GM18499 (cell line): Measurements from ENCODE around the gene UNC45A.

Source experiments
- ATAC-seq: cut with Tn5 transposase; IDR thresholded peaks from one replicate; pipeline ENCODE4 v1.9.1; 2021; ENCODE audit warnings: moderate number of reproducible peaks; ENCODE audit not compliant: insufficient read depth, unreplicated experiment

UNC45A gene

DNA sequence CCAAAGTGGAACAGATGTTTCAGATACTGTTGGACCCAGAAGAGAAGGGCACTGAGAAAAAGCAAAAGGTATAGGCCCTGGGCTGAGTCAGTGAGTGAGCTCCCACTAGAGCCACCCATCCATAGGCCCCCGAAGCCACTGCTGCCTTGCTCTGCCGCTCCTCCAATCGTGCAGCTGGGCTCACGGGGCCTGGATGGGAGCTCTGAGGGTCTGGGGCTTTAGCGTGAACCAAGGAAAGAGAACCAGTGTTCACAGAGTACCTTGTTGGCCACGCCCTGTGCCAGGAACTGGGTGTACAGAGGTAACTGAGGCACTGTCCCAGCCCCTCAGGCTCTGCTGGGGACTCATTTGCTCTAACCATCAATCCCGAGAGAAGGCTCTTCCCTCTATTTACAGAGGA lies 4.7 kb downstream of the UNC45A start:
- no peak for ATAC-seq

DNA sequence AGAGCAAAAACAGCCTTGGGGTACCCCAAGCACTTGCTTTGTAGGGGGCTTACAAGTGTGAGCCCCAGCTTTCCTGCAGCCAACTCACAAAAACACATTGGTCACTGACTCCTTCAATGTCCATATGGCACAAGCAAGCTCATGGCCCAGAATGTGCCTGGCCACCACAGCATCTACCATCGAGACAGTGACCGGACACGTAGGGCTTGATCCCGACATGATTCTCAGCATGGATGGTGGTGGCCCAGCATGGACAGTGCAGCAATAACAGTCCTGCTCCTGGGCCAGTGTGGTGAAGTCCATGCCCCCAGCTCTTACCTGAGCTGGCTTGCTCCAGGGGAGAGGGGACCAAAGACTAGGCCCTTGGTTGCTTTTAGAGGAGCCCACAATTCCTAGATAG lies 6.0 kb downstream of the UNC45A start:
- ATAC-seq: no peak

DNA sequence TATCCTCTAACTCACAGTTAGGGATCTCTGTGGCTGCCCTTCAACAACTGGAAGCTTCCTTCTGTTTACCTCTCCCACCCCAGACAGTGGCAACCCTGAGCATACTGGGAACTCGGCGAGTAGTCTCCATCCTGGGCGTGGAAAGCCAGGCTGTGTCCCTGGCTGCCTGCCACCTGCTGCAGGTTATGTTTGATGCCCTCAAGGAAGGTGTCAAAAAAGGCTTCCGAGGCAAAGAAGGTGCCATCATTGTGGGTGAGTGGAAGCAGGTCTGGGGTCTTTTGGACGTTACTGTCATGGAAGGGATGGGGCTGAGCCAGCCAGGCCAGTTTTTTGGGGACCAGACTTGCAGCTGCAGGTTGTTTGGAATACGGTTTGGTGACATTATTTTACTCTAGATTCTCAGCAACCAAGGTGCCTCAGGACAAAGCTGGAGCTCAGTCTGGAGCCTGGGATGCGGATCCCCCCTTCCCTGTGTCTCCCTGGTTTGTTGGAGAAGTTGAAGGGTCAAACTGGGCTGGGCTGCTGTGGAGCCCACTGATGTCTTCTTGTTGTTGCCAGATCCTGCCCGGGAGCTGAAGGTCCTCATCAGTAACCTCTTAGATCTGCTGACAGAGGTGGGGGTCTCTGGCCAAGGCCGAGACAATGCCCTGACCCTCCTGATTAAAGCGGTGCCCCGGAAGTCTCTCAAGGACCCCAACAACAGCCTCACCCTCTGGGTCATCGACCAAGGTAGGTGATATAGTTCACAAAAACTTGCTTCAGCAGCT lies 7.5 kb downstream of the UNC45A start:
- no peak for ATAC-seq

DNA sequence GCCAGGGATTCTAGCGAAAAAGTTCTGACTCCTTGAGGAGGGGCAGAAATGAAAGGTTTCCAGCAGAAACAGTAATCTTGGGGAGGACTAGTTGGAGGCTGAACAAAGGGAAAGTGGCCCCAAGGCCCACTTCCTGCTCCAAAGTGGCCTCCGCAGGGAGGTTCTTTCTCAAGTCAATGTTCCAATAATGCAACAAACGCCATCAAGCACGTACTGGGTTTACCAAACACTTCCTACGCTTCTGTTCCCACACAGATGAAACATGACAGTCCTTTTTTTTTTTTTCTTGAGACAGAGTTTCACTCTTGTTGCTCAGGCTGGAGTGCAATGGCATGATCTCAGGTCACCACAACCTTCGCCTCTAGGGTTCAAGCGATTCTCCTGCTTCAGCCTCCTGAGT lies 10.0 kb downstream of the UNC45A start:
- no peak for ATAC-seq

DNA sequence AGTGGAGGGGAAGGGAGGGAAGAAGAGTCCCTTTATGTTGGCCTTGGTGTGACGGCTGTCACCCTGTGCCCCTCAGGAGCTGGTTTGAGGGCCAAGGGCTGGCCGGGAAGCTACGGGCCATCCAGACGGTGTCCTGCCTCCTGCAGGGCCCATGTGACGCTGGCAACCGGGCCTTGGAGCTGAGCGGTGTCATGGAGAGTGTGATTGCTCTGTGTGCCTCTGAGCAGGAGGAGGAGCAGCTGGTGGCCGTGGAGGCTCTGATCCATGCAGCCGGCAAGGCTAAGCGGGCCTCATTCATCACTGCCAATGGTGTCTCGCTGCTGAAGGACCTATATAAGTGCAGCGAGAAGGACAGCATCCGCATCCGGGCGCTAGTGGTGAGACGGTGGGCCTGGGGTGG lies 11.5 kb downstream of the UNC45A start:
- ATAC-seq: no peak

DNA sequence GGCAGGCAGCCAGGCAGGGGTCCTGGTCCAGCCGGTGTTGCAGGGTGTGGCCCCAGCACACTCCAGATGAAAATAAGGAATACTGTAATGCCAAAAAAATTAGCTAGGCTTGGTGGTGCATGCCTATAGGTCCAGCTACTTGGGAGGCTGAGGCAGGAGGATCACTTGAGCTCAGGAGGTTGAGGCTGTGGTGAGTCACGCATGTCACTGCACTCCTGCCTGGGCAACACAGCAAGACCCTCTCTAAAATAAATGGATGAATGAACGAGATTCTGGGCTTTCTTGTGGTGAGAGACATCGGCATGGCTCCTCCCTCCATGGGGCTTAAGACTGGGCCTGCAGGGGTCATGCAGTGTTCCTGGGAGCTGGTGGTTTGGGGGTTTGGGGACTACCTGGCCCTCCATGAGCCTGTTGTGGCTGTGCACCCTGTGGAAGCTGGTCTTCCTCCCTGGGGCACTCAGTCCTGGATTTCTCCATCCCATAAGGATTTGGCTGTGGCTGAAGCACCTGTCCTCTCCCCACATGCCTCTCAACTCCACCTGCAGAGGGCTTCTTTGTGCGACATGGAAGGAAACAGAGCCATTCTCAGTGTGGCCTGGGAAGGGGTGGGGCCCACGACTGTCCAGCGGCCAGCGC lies 12.0 kb downstream of the UNC45A start:
- ATAC-seq: no peak

- no peak for ATAC-seq
Observed at GRCh38 chr15:90947577-90948357, 12.7 kb downstream of the UNC45A start.

DNA sequence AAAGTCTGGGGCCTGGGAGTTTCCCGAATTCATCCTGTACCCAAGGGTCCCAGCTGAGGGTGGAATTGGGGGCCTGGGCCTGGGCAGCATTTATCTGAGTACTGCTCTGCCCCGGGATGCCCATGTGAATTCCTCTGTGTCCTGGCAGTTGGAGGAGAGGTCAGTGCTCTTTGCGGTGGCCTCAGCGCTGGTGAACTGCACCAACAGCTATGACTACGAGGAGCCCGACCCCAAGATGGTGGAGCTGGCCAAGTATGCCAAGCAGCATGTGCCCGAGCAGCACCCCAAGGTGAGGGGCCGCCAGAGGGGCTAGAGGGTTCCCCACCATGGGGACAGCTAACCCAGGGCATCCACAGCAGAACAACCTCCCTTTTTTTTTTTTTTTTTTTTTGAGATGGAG lies 13.4 kb downstream of the UNC45A start:
- no peak for ATAC-seq

- no peak for ATAC-seq
Observed at GRCh38 chr15:90949979-90950675, 15.0 kb downstream of the UNC45A start.

GRCh38 chr15:90950676-90951075 lies 15.6 kb downstream of the UNC45A start:
- ATAC-seq: no peak

- no peak for ATAC-seq
Observed at GRCh38 chr15:90952901-90953677, 18.0 kb downstream of the UNC45A start.

GRCh38 chr15:90953947-90954711 lies 19.0 kb downstream of the UNC45A start:
- no peak for ATAC-seq

GRCh38 chr15:90954712-90955623 lies 19.9 kb downstream of the UNC45A start, which contains the start of gene RCCD1:
TSS of gene RCCD1 (plus strand) at chr15:90954884. CDS start at chr15:90956735, 1,851 bp downstream.
- peak; percentile 82 for ATAC-seq

GRCh38 chr15:90955624-90956273 lies 20.7 kb downstream of the UNC45A start:
- ATAC-seq: no peak

- ATAC-seq: no peak
Observed at GRCh38 chr15:90956274-90957030, 21.4 kb downstream of the UNC45A start.

GRCh38 chr15:90957031-90957790 lies 22.1 kb downstream of the UNC45A start:
- no peak for ATAC-seq
